GM12878 (cell line): Measurements from ENCODE around the gene PPL. TPM values are rescaled to one million over a fixed set of nuclear protein-coding genes. Genes with fewer than 3 reads are reported as not detected.

Experiments used
- ATAC-seq: fragments of 200-7000 bp; cut with Tn5 transposase; 3 replicates; pipeline ENCODE4 v1.9.1; 2020; ENCODE audit warnings: mild to moderate bottlenecking, moderate library complexity
- BruUV-seq: library from RNA; stranded (reverse); fragments of 400-500 nt; replicated peaks from 2 replicates; lab custom pipeline; 2021; lab: Mats Ljungman, UMichigan
- CTCF ChIA-PET: fragments of 300-600 bp; sonication (Branson Sonifier 250); formaldehyde crosslinking; extraction: SDS; loops from one replicate; lab custom pipeline; 2021; ENCODE audit warnings: inconsistent platforms; lab: Yijun Ruan, JAX
- POLR2A ChIA-PET: fragments of 350-600 bp; formaldehyde crosslinking; extraction: SDS; loops from one replicate; lab custom pipeline; 2021; ENCODE audit warnings: inconsistent platforms; lab: Charles Lee
- RAD21 ChIA-PET: fragments of 300-600 bp; sonication (Branson Sonifier 250); formaldehyde crosslinking; loops from one replicate; lab custom pipeline; 2023; ENCODE audit warnings: antibody characterized with exemption; ENCODE audit not compliant: unreplicated experiment; lab: Charles Lee
- SMC1A ChIA-PET: fragments of 300-600 bp; sonication (Branson Sonifier 250); formaldehyde crosslinking; loops from one replicate; lab custom pipeline; 2023; ENCODE audit not compliant: unreplicated experiment, uncharacterized antibody; lab: Charles Lee
- DNase-seq: peaks from one replicate; pipeline ENCODE4 v3.0.0-alpha.2; 2011; ENCODE audit warnings: low read depth, low spot score
- FAIRE-seq: peaks from 3 replicates; lab custom pipeline; 2011; peaks lifted over from hg19 to GRCh38; lab: Jason Lieb, UNC
- H2AFZ ChIP-seq: 2 replicates; pipeline ENCODE4 v1.6.0; 2011; ENCODE audit warnings: low read depth, low read length, control low read depth; ENCODE audit not compliant: control insufficient read depth
- H3K27ac ChIP-seq: 2 replicates; pipeline ENCODE4 v1.5.1; 2011; ENCODE audit warnings: control low read depth; ENCODE audit not compliant: control insufficient read depth, insufficient read depth
- H3K27me3 ChIP-seq, 2 experiments: replicated peaks in 1 of 2; 2 replicates each; pipeline versions ENCODE4 v1.6.0 to v1.6.1; 2011; ENCODE audit warnings: low read length in 1 of 2; ENCODE audit not compliant: control insufficient read depth in 2 of 2, insufficient read depth in 2 of 2
- H3K36me3 ChIP-seq, 2 experiments: 2 replicates each; pipeline ENCODE4 v1.5.1; 2011; ENCODE audit warnings: low read length in 1 of 2; ENCODE audit not compliant: control insufficient read depth in 2 of 2, insufficient read depth in 2 of 2
- H3K4me1 ChIP-seq: 2 replicates; pipeline ENCODE4 v1.6.1; 2011; ENCODE audit warnings: mild to moderate bottlenecking, low read length, moderate library complexity, mixed read lengths; ENCODE audit not compliant: control insufficient read depth, insufficient read depth
- H3K4me2 ChIP-seq: 2 replicates; pipeline ENCODE4 v1.6.0; 2011; ENCODE audit warnings: control low read depth; ENCODE audit not compliant: control insufficient read depth, insufficient read depth
- H3K4me3 ChIP-seq: fragments of 200-600 bp; sonication (generic); 2 replicates; pipeline ENCODE4 v1.5.1; 2016
- H3K79me2 ChIP-seq: 2 replicates; pipeline ENCODE4 v1.6.0; 2011; ENCODE audit warnings: low read length; ENCODE audit not compliant: control insufficient read depth, insufficient read depth
- H3K9ac ChIP-seq: 2 replicates; pipeline ENCODE4 v1.8.0; 2011; ENCODE audit warnings: low read length, control low read depth, mixed read lengths; ENCODE audit not compliant: control insufficient read depth, insufficient read depth
- H3K9me3 ChIP-seq: replicated peaks from 3 replicates; pipeline ENCODE4 v1.5.1; 2011; ENCODE audit warnings: mild to moderate bottlenecking, low read length; ENCODE audit not compliant: control insufficient read depth, insufficient read depth
- H4K20me1 ChIP-seq: 2 replicates; pipeline ENCODE4 v1.6.0; 2011; ENCODE audit not compliant: control insufficient read depth, insufficient read depth
- HDAC2 ChIP-seq: fragments of 200-600 bp; sonication (generic); IDR thresholded peaks from 2 replicates; pipeline ENCODE4 v1.6.1; 2017
- HDAC6 ChIP-seq: fragments of 200-600 bp; sonication (generic); IDR thresholded peaks from one replicate; pipeline ENCODE4 v1.8.0; 2017; ENCODE audit warnings: antibody characterized with exemption; ENCODE audit not compliant: unreplicated experiment
- NFYA ChIP-seq: IDR thresholded peaks from 2 replicates; pipeline ENCODE4 v1.6.1; 2011; ENCODE audit warnings: low read depth, mild to moderate bottlenecking, low read length, improper control_type of control experiment, borderline replicate concordance
- POLR2A ChIP-seq: IDR thresholded peaks from 2 replicates; pipeline ENCODE4 v1.6.1; 2011; ENCODE audit warnings: low read depth, mild to moderate bottlenecking, low read length
- TBL1XR1 ChIP-seq: IDR thresholded peaks from 2 replicates; pipeline ENCODE4 v1.6.1; 2012; ENCODE audit warnings: low read depth, low read length, improper control_type of control experiment
- TCF12 ChIP-seq: IDR thresholded peaks from 2 replicates; pipeline ENCODE4 v1.6.1; 2011; ENCODE audit warnings: low read depth, mild to moderate bottlenecking, low read length
- ZBTB11 ChIP-seq: fragments of 450-650 bp; formaldehyde crosslinking; IDR thresholded peaks from 2 replicates; pipeline ENCODE4 v1.5.0; 2022; ENCODE audit warnings: mild to moderate bottlenecking, missing genetic modification characterization
- ZBTB33 ChIP-seq: fragments of 450-650 bp; IDR thresholded peaks from 2 replicates; pipeline ENCODE4 v1.6.1; 2017; ENCODE audit warnings: mild to moderate bottlenecking
- ZNF207 ChIP-seq: fragments of 450-650 bp; IDR thresholded peaks from 2 replicates; pipeline ENCODE4 v1.6.1; 2014; ENCODE audit warnings: antibody characterized with exemption, mild to moderate bottlenecking, borderline replicate concordance
- WGBS: methylation state at CpG from one replicate; pipeline ENCODE4 v1.1.6; 2016; ENCODE audit warnings: low lambda C conversion rate; ENCODE audit not compliant: insufficient replicate concordance, insufficient coverage; ENCODE audit errors: missing lambda C conversion rate; 5-methylcytosine and 5-hydroxymethylcytosine counted together
- in situ Hi-C: fragments of 300-500 bp; cut with MboI; formaldehyde crosslinking; loops from 9 replicates; pipeline ENCODE4 v1.14.3; 2018; ENCODE audit warnings: mixed read lengths
- intact Hi-C: fragments of 100-400 bp; cut with micrococcal nuclease; formaldehyde crosslinking; loops from one replicate; pipeline ENCODE4 v1.14.2; 2022; ENCODE audit not compliant: unreplicated experiment
- polyA plus RNA-seq, 11 experiments: library from polyadenylated mRNA; depleted of rRNA in 4 of 11; unstranded in 6 of 11; stranded (reverse) in 5 of 11; fragments of >200 nt; fragmentation: Nextera tagmentation in 4 of 11; fragmentation: Illumina TruSeq in 1 of 11; extraction: Ambion mirVana in 4 of 11; extraction: Trizol in 1 of 11; gene quantifications; 1 replicate in 1 of 11; 2 replicates in 10 of 11; pipeline versions ENCODE4 v1.2.1 to v1.2.3, GENCODE V29; 2011 to 2016; ENCODE audit warnings: inconsistent platforms in 2 of 11, missing spikeins in 2 of 11, low read depth in 1 of 11
- total RNA-seq, 4 experiments: library from RNA; depleted of rRNA in 3 of 4; stranded (reverse); fragments of >200 nt in 3 of 4; fragmentation: Illumina TruSeq in 1 of 4; extraction: Trizol in 1 of 4; gene quantifications; 2 replicates each; pipeline versions ENCODE4 v1.2.1 to v1.2.3, GENCODE V29; 2013 to 2021

The PPL gene
- total and polyA plus RNA-seq, 10 of the 15 experiments (the other 5 are each of a cell fraction or from before 2014, with no cell fraction given): 0.03 to 0.47 (median 0.05) TPM; not detected in 2

DNA sequence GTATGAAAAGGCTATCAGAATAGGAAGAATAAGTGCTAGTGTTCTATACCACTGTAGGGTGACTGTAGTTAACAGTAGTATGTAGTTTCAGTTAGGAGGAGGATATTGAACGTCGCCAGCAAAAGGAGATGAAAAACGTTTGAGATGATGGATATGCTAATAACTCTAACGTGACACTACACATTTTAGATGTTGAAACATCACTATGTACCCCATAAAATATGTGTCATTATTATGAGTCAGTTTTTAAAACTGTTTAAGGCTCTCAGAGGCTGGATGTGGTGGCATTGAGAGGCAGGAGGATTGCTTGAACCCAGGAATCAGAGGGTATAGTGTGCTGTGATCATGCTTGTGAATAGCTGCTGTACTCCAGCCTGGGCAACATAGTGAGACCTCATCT lies 57.9 kb downstream of the PPL start (continued):
- no peak for TF ChIP-seq NFYA

DNA sequence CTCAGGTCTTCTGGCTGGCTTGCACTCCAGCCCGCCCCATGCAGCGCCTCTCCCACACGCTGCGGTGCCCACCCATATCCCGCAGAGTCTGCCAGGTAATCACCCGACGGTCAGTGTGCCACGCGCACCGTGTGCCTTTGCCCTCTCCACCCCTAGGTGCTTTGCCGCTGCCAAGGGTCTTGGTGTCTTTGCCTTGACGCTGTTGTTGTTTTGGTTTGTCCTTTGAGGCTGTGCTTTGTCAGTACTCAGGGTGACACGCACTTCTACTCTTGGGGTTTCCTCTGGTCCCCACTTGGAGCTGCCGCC lies 59.6 kb downstream of the PPL start:
- TF ChIP-seq HDAC6: no peak
- TF ChIP-seq ZNF207: no peak
- TF ChIP-seq TBL1XR1: no peak
- TF ChIP-seq, all 136 proteins: peak for 0
- WGBS: 100% methylated on average over 14 of the region's 14 CpGs
- ChIA-PET CTCF (no interaction called here), POLR2A (no interaction called here), RAD21 (no interaction called here), SMC1A (no interaction called here)
- no peak for ATAC-seq
- no peak for DNase-seq
- H3K9ac ChIP-seq: no peak overlapping the region
- no peak for FAIRE-seq
- intact Hi-C loops (no loop called here), in situ Hi-C loops (no loop called here)
- H4K20me1 ChIP-seq: no peaks in the 10 kb centered on the region
- no peak overlapping the region for H3K4me2 ChIP-seq
- no TSS peak for BruUV-seq
- no peaks in the 10 kb centered on the region for H3K4me1 ChIP-seq
- no peak overlapping the region for H3K27ac ChIP-seq
- no peaks in the 10 kb centered on the region for H3K27me3 ChIP-seq
- peaks cover 38 to 46% of the 10 kb centered on the region in 2 experiments for H3K36me3 ChIP-seq
- H3K9me3 ChIP-seq: no peaks in the 10 kb centered on the region
- no peak overlapping the region for H3K4me3 ChIP-seq
- no peaks in the 10 kb centered on the region for H3K79me2 ChIP-seq
- no peak overlapping the region for H2AFZ ChIP-seq

GRCh38 chr16:4876646-4877379 lies 60.1 kb downstream of the PPL start:
- 98% methylated on average over 11 of the region's 11 CpGs for WGBS
- ChIA-PET POLR2A (no interaction called here), CTCF (no interaction called here), RAD21 (no interaction called here), SMC1A (no interaction called here)
- Histone ChIP-seq H3K9me3 (no peaks in the 10 kb centered on the region), H2AFZ (no peak overlapping the region), H3K36me3 (peaks cover 40 to 49% of the 10 kb centered on the region in 2 experiments), H3K79me2 (no peaks in the 10 kb centered on the region), H3K4me2 (no peak overlapping the region), H3K9ac (no peak overlapping the region), H3K4me1 (no peaks in the 10 kb centered on the region), H4K20me1 (no peaks in the 10 kb centered on the region), H3K27me3 (no peaks in the 10 kb centered on the region), H3K4me3 (no peak overlapping the region), H3K27ac (no peak overlapping the region)
- BruUV-seq: no TSS peak
- no peak for FAIRE-seq
- in situ Hi-C loops: no loop called here
- intact Hi-C loops: no loop called here
- no peak for ATAC-seq
- no peak for DNase-seq
- TF ChIP-seq ZBTB33 (no peak), POLR2A (peak; percentile 19; the same call in 1 of the 2 replicates), HDAC2 (no peak), TCF12 (no peak), ZBTB11 (no peak)
